IMR-90 (cell line): ENCODE measurements around the gene LRRC37A3. TPM values are rescaled to one million over a fixed set of nuclear protein-coding genes. Genes with fewer than 3 reads are reported as not detected.
"Not testable (repeated sequence)": the region's sequence is repeated elsewhere in the genome, so short reads cannot be mapped to it uniquely, and the experiment has no call there.

ENCODE experiments used
- ATAC-seq: fragments of 200-7000 bp; cut with Tn5 transposase; 2 replicates; pipeline ENCODE4 v1.9.1; 2020; ENCODE audit warnings: low read depth, mild to moderate bottlenecking, moderate library complexity
- BruUV-seq: library from RNA; stranded (reverse); fragments of 400-500 nt; replicated peaks from 2 replicates; lab custom pipeline; 2021; lab: Mats Ljungman, UMichigan
- CTCF ChIA-PET: fragments of 300-600 bp; formaldehyde crosslinking; extraction: SDS; loops from one replicate; lab custom pipeline; 2021; ENCODE audit warnings: antibody characterized with exemption; lab: Yijun Ruan, JAX
- POLR2A ChIA-PET: fragments of 300-600 bp; sonication (Branson Sonifier 250); formaldehyde crosslinking; loops from one replicate; lab custom pipeline; 2022; ENCODE audit warnings: antibody characterized with exemption; ENCODE audit not compliant: unreplicated experiment; lab: Charles Lee
- DNase-seq: peaks from one replicate; pipeline ENCODE4 v3.0.0; 2013
- H2AFZ ChIP-seq: replicated peaks from 2 replicates; pipeline ENCODE3; 2013; ENCODE audit warnings: low read length, mild to moderate bottlenecking; ENCODE audit not compliant: poor library complexity
- H2AK5ac ChIP-seq: 2 replicates; pipeline ENCODE4 v1.6.1; 2013; ENCODE audit warnings: low read depth, low read length, inconsistent platforms
- H2AK9ac ChIP-seq: replicated peaks from 2 replicates; pipeline ENCODE3; 2013; ENCODE audit warnings: mild to moderate bottlenecking, low read depth, low read length, moderate library complexity; ENCODE audit not compliant: poor library complexity
- H2BK120ac ChIP-seq: 2 replicates; pipeline ENCODE4 v1.6.1; 2013; ENCODE audit warnings: low read depth, low read length, inconsistent platforms
- H2BK15ac ChIP-seq: 3 replicates; pipeline ENCODE4 v1.6.1; 2013; ENCODE audit warnings: low read depth, low read length, inconsistent platforms
- H2BK20ac ChIP-seq: 2 replicates; pipeline ENCODE4 v1.6.1; 2013; ENCODE audit warnings: low read depth, mild to moderate bottlenecking, inconsistent platforms, low read length, moderate library complexity
- H2BK5ac ChIP-seq: 2 replicates; pipeline ENCODE4 v1.6.1; 2013; ENCODE audit warnings: mild to moderate bottlenecking, low read depth, low read length, inconsistent platforms; ENCODE audit not compliant: poor library complexity, severe bottlenecking
- H3K14ac ChIP-seq: replicated peaks from 2 replicates; pipeline ENCODE4 v1.6.1; 2013; ENCODE audit warnings: low read depth, low read length, inconsistent platforms
- H3K18ac ChIP-seq: 2 replicates; pipeline ENCODE4 v1.6.1; 2013; ENCODE audit warnings: low read depth, low read length, control low read depth
- H3K23ac ChIP-seq: 2 replicates; pipeline ENCODE4 v1.6.1; 2013; ENCODE audit warnings: low read depth, low read length, inconsistent platforms
- H3K27ac ChIP-seq: 2 replicates; pipeline ENCODE4 v1.5.1; 2013; ENCODE audit warnings: mild to moderate bottlenecking, control low read depth, low read length; ENCODE audit not compliant: insufficient read depth
- H3K27me3 ChIP-seq: 2 replicates; pipeline ENCODE4 v1.6.1; 2013; ENCODE audit warnings: low read length; ENCODE audit not compliant: control insufficient read depth, insufficient read depth
- H3K36me3 ChIP-seq: 2 replicates; pipeline ENCODE4 v1.6.1; 2013; ENCODE audit warnings: low read length, mixed read lengths; ENCODE audit not compliant: control insufficient read depth, insufficient read depth
- H3K4ac ChIP-seq: 2 replicates; pipeline ENCODE4 v1.6.1; 2013; ENCODE audit warnings: low read depth, low read length, inconsistent platforms
- H3K4me1 ChIP-seq: 2 replicates; pipeline ENCODE4 v1.6.1; 2013; ENCODE audit warnings: low read length, mixed read lengths; ENCODE audit not compliant: control insufficient read depth, insufficient read depth
- H3K4me2 ChIP-seq: 2 replicates; pipeline ENCODE4 v1.6.1; 2013; ENCODE audit warnings: low read depth, mild to moderate bottlenecking, control low read depth, low read length, moderate library complexity
- H3K4me3 ChIP-seq: 2 replicates; pipeline ENCODE4 v1.5.1; 2013; ENCODE audit warnings: low read depth, mild to moderate bottlenecking, control low read depth, low read length, moderate library complexity; ENCODE audit not compliant: insufficient read depth
- H3K56ac ChIP-seq: 2 replicates; pipeline ENCODE4 v1.6.1; 2013; ENCODE audit warnings: low read length, inconsistent platforms; ENCODE audit not compliant: insufficient read depth; ENCODE audit errors: extremely low read depth
- H3K79me1 ChIP-seq, 2 experiments: 2 replicates each; pipeline ENCODE4 v1.6.1; 2013; ENCODE audit warnings: low read length in 2 of 2, inconsistent platforms in 1 of 2, low read depth in 1 of 2
- H3K9ac ChIP-seq: 2 replicates; pipeline ENCODE4 v1.6.1; 2013; ENCODE audit warnings: low read depth, low read length, control low read depth
- H3K9me1 ChIP-seq: 2 replicates; pipeline ENCODE4 v1.6.1; 2013; ENCODE audit warnings: low read length, inconsistent platforms; ENCODE audit not compliant: insufficient read depth
- H3K9me3 ChIP-seq: 2 replicates; pipeline ENCODE4 v1.6.1; 2013; ENCODE audit warnings: low read length; ENCODE audit not compliant: control insufficient read depth, insufficient read depth
- H4K20me1 ChIP-seq: 2 replicates; pipeline ENCODE4 v1.6.1; 2013; ENCODE audit warnings: low read length, inconsistent platforms; ENCODE audit not compliant: insufficient read depth
- H4K5ac ChIP-seq: 2 replicates; pipeline ENCODE4 v1.6.1; 2013; ENCODE audit warnings: mild to moderate bottlenecking, low read depth, low read length, control low read depth
- H4K8ac ChIP-seq, 2 experiments: 2 replicates each; pipeline ENCODE4 v1.6.1; 2013; ENCODE audit warnings: low read depth in 2 of 2, low read length in 2 of 2, control low read depth in 1 of 2, inconsistent platforms in 1 of 2
- H4K91ac ChIP-seq: 2 replicates; pipeline ENCODE4 v1.6.1; 2013; ENCODE audit warnings: low read depth, low read length, inconsistent platforms; ENCODE audit not compliant: insufficient read depth
- WGBS, 2 experiments: methylation state at CpG; one replicate each; pipeline versions ENCODE4 v1.1.5 to v1.1.7; 2013; ENCODE audit warnings: missing lambda C conversion rate in 2 of 2; ENCODE audit not compliant: insufficient read length in 1 of 2; ENCODE audit errors: extremely low coverage in 2 of 2; 5-methylcytosine and 5-hydroxymethylcytosine counted together
- dilution Hi-C: fragments of 300-500 bp; cut with HindIII; formaldehyde crosslinking; loops from one replicate; pipeline ENCODE4 v1.14.3; 2018; ENCODE audit warnings: low sequenced_read_pairs; ENCODE audit not compliant: unreplicated experiment
- in situ Hi-C: fragments of 300-500 bp; cut with MboI; formaldehyde crosslinking; loops from 3 replicates; pipeline ENCODE4 v1.14.3; 2019; ENCODE audit warnings: low sequenced_read_pairs, inconsistent platforms, mixed read lengths
- intact Hi-C: fragments of 100-400 bp; cut with micrococcal nuclease; formaldehyde crosslinking; loops from 2 replicates; pipeline ENCODE4 v1.10.0; 2022
- polyA plus RNA-seq, 3 experiments: library from polyadenylated mRNA; depleted of rRNA; stranded (reverse); fragments of >200 nt; gene quantifications; 2 replicates each; pipeline ENCODE4 v1.2.3, GENCODE V29; 2012; ENCODE audit warnings: low replicate concordance in 1 of 3
- total RNA-seq: library from RNA; depleted of rRNA; stranded (reverse); fragments of >200 nt; gene quantifications from 2 replicates; pipeline ENCODE4 v1.2.3, GENCODE V29; 2012

Gene LRRC37A3
- total and polyA plus RNA-seq, 2 of the 4 experiments (the other 2 are of a cell fraction): 3.1 to 4.5 TPM

- H3K4me1 ChIP-seq, H4K8ac ChIP-seq, H3K9me3 ChIP-seq, intact Hi-C loops, H2BK5ac ChIP-seq, H2BK20ac ChIP-seq, H2BK15ac ChIP-seq, CTCF ChIA-PET, BruUV-seq, in situ Hi-C loops, DNase-seq, H3K14ac ChIP-seq, H3K9me1 ChIP-seq, H3K4me3 ChIP-seq, ATAC-seq, H3K18ac ChIP-seq, H3K27me3 ChIP-seq, H3K9ac ChIP-seq, H2AK5ac ChIP-seq, H4K20me1 ChIP-seq, H2AFZ ChIP-seq, H3K4me2 ChIP-seq, H3K23ac ChIP-seq, H3K56ac ChIP-seq, POLR2A ChIA-PET, H4K91ac ChIP-seq, H2AK9ac ChIP-seq, dilution Hi-C loops, H4K5ac ChIP-seq, H3K4ac ChIP-seq, H2BK120ac ChIP-seq, H3K79me1 ChIP-seq, H3K27ac ChIP-seq: not testable (repeated sequence)
- 60% methylated on average over 1 of the region's 5 CpGs; no CpG with 5 or more reads in 1 of the 2 experiments for WGBS, 2 experiments
- peaks cover 20% of the 10 kb centered on the region for H3K36me3 ChIP-seq
Observed at GRCh38 chr17:64818904-64819303, 100.4 kb downstream of the LRRC37A3 start.

GRCh38 chr17:64815833-64816198, 103.5 kb downstream of the LRRC37A3 start:
- H2AFZ ChIP-seq, H4K8ac ChIP-seq, CTCF ChIA-PET, H3K18ac ChIP-seq, H3K4me2 ChIP-seq, H4K91ac ChIP-seq, in situ Hi-C loops, intact Hi-C loops, H3K27ac ChIP-seq, H3K36me3 ChIP-seq, H2BK15ac ChIP-seq, H3K79me1 ChIP-seq, H3K9me1 ChIP-seq, H2BK5ac ChIP-seq, POLR2A ChIA-PET, H4K20me1 ChIP-seq, BruUV-seq, H3K27me3 ChIP-seq, H3K56ac ChIP-seq, H3K4ac ChIP-seq, H2BK120ac ChIP-seq, H3K14ac ChIP-seq, DNase-seq, H4K5ac ChIP-seq, H2AK5ac ChIP-seq, H3K4me3 ChIP-seq, dilution Hi-C loops, H3K9ac ChIP-seq, H2AK9ac ChIP-seq, H3K23ac ChIP-seq, H3K9me3 ChIP-seq, H2BK20ac ChIP-seq, H3K4me1 ChIP-seq: not testable (repeated sequence)
- no CpG with 5 or more reads among the region's 5 CpGs for WGBS, 2 experiments
- peak; percentile 47 for ATAC-seq
